Vagina (tissue), 2 donors: ENCODE results near the gene CXADR. TPM values are rescaled to one million over a fixed set of nuclear protein-coding genes. Genes with fewer than 3 reads are reported as not detected.

Source experiments
- DNase-seq, 2 donors: peaks; one replicate each; pipeline ENCODE4 v3.0.0-alpha.2; 2017; ENCODE audit errors: extremely low spot score in 2 of 2
- H3K27ac ChIP-seq: fragments of 200-600 bp; sonication (generic); one replicate; pipeline ENCODE4 v1.5.1; 2019
- H3K27me3 ChIP-seq: fragments of 200-600 bp; sonication (generic); one replicate; pipeline ENCODE4 v1.5.1; 2019
- H3K36me3 ChIP-seq, 2 donors: fragments of 200-600 bp; sonication (generic); one replicate each; pipeline ENCODE4 v1.5.1; 2017 to 2019
- H3K4me1 ChIP-seq: fragments of 200-600 bp; sonication (generic); one replicate; pipeline ENCODE4 v1.5.1; 2019
- H3K4me3 ChIP-seq, 2 donors: fragments of 200-600 bp; sonication (generic); 1 replicate in 1 of 2; 2 replicates in 1 of 2; pipeline ENCODE4 v1.5.1; 2016 to 2019
- H3K9me3 ChIP-seq: fragments of 200-600 bp; sonication (generic); one replicate; pipeline ENCODE4 v1.5.1; 2019
- CTCF ChIP-seq, 3 experiments: fragments of 450-650 bp in 2 of 3; fragments of 200-600 bp in 1 of 3; sonication (generic) in 1 of 3; IDR thresholded peaks; one replicate each; pipeline ENCODE4 v1.5.1; 2017 to 2019; ENCODE audit warnings: antibody characterized with exemption in 3 of 3, mild to moderate bottlenecking in 2 of 3, moderate library complexity in 2 of 3
- POLR2A ChIP-seq, 2 donors: fragments of 450-650 bp; IDR thresholded peaks; one replicate each; pipeline ENCODE4 v1.6.1; 2017; ENCODE audit warnings: antibody characterized with exemption in 2 of 2, mild to moderate bottlenecking in 2 of 2, moderate library complexity in 2 of 2
- POLR2AphosphoS5 ChIP-seq, 2 donors: sonication (generic); formaldehyde crosslinking; IDR thresholded peaks; one replicate each; pipeline ENCODE4 v1.9.0; 2017; ENCODE audit warnings: antibody characterized with exemption in 2 of 2, mild to moderate bottlenecking in 2 of 2, low read depth in 1 of 2; ENCODE audit not compliant: insufficient read depth in 1 of 2
- intact Hi-C: fragments of 100-400 bp; cut with DNase I; formaldehyde crosslinking; loops from one replicate; pipeline ENCODE4 v1.15.1; 2023
- total RNA-seq: library from RNA; depleted of rRNA; stranded (reverse); fragments of >200 nt; gene quantifications from one replicate; pipeline ENCODE4 v1.2.3, GENCODE V29; 2016

Gene CXADR
- total RNA-seq, 1 donor from 2014 or later, result 19.2 TPM

- no peak overlapping the region for H3K27ac ChIP-seq
- intact Hi-C loops, result no loop called here
- no peaks in the 10 kb centered on the region for H3K4me1 ChIP-seq
- TF ChIP-seq POLR2AphosphoS5 (IDR thresholded peaks at IDR 0.05; ENCODE audit: insufficient read depth in 1 of 2, low read depth in 1 of 2) (no peak), POLR2A (IDR thresholded peaks at IDR 0.05) (no peak), CTCF (IDR thresholded peaks at IDR 0.05) (no peak)
- DNase-seq, result no peak
- H3K4me3 ChIP-seq, result no peak overlapping the region
- H3K9me3 ChIP-seq, result no peaks in the 10 kb centered on the region
- no peaks in the 10 kb centered on the region for H3K27me3 ChIP-seq
- H3K36me3 ChIP-seq, result no peaks in the 10 kb centered on the region
These were observed 13.9 kb downstream of the CXADR start for GRCh38 chr21:17526776-17527175.

- no peak for TF ChIP-seq POLR2A (IDR thresholded peaks at IDR 0.05)
- TF ChIP-seq CTCF (IDR thresholded peaks at IDR 0.05), result no peak
- TF ChIP-seq POLR2AphosphoS5 (IDR thresholded peaks at IDR 0.05; ENCODE audit: insufficient read depth in 1 of 2, low read depth in 1 of 2), result no peak
- Histone ChIP-seq H3K36me3 (no peaks in the 10 kb centered on the region), H3K27me3 (no peaks in the 10 kb centered on the region), H3K27ac (no peak overlapping the region), H3K9me3 (no peaks in the 10 kb centered on the region), H3K4me3 (no peak overlapping the region), H3K4me1 (no peaks in the 10 kb centered on the region)
- no peak for DNase-seq
- intact Hi-C loops, result no loop called here
These were observed 14.4 kb downstream of the CXADR start for GRCh38 chr21:17527240-17527639.

- H3K9me3 ChIP-seq, result no peaks in the 10 kb centered on the region
- H3K4me1 ChIP-seq, result no peaks in the 10 kb centered on the region
- no peak for TF ChIP-seq POLR2AphosphoS5 (IDR thresholded peaks at IDR 0.05; ENCODE audit: insufficient read depth in 1 of 2, low read depth in 1 of 2)
- TF ChIP-seq POLR2A (IDR thresholded peaks at IDR 0.05), result no peak
- TF ChIP-seq CTCF (IDR thresholded peaks at IDR 0.05), result no peak
- H3K36me3 ChIP-seq, result no peaks in the 10 kb centered on the region
- no peak overlapping the region for H3K4me3 ChIP-seq
- intact Hi-C loops, result no loop called here
- H3K27ac ChIP-seq, result no peak overlapping the region
- H3K27me3 ChIP-seq, result no peaks in the 10 kb centered on the region
- no peak for DNase-seq
These were observed 14.9 kb downstream of the CXADR start for GRCh38 chr21:17527711-17528110.

- no peaks in the 10 kb centered on the region for H3K4me1 ChIP-seq
- TF ChIP-seq POLR2A (IDR thresholded peaks at IDR 0.05) (no peak), CTCF (IDR thresholded peaks at IDR 0.05) (no peak)
- no peaks in the 10 kb centered on the region for H3K36me3 ChIP-seq
- no peaks in the 10 kb centered on the region for H3K9me3 ChIP-seq
- DNase-seq, result no peak
- no peak overlapping the region for H3K4me3 ChIP-seq
- no peaks in the 10 kb centered on the region for H3K27me3 ChIP-seq
- intact Hi-C loops, result no loop called here
- H3K27ac ChIP-seq, result no peak overlapping the region
These were observed 16.8 kb downstream of the CXADR start for GRCh38 chr21:17529648-17530047.

GRCh38 chr21:17532292-17532691 lies 19.4 kb downstream of the CXADR start:
- H3K9me3 ChIP-seq, result no peaks in the 10 kb centered on the region
- DNase-seq, result no peak
- intact Hi-C loops, result no loop called here
- H3K4me3 ChIP-seq, result no peak overlapping the region
- H3K27me3 ChIP-seq, result no peaks in the 10 kb centered on the region
- H3K36me3 ChIP-seq, result no peaks in the 10 kb centered on the region
- no peak for TF ChIP-seq POLR2AphosphoS5 (IDR thresholded peaks at IDR 0.05; ENCODE audit: insufficient read depth in 1 of 2, low read depth in 1 of 2)
- no peak for TF ChIP-seq CTCF (IDR thresholded peaks at IDR 0.05)
- TF ChIP-seq POLR2A (IDR thresholded peaks at IDR 0.05), result no peak
- no peak overlapping the region for H3K27ac ChIP-seq
- H3K4me1 ChIP-seq, result no peaks in the 10 kb centered on the region
